GM19328 (cell line): ENCODE data around the gene POU4F2.

ENCODE experiments used
- ATAC-seq: cut with Tn5 transposase; IDR thresholded peaks from one replicate; pipeline ENCODE4 v1.9.1; 2021; ENCODE audit warnings: mild to moderate bottlenecking, moderate library complexity; ENCODE audit not compliant: unreplicated experiment

POU4F2 gene

GRCh38 chr4:146638786-146639505 lies at the start of gene POU4F2:
Gene POU4F2 (plus strand): TSS chr4:146638893. CDS start chr4:146639141, 248 bp downstream.
- no peak for ATAC-seq

- no peak for ATAC-seq
Observed at GRCh38 chr4:146590801-146591200, 47.9 kb upstream of the POU4F2 start.

- no peak for ATAC-seq
Observed at GRCh38 chr4:146592019-146592418, 46.7 kb upstream of the POU4F2 start.

- no peak for ATAC-seq
Observed at GRCh38 chr4:146632770-146633470, 5.8 kb upstream of the POU4F2 start.

GRCh38 chr4:146633471-146633800 lies 5.3 kb upstream of the POU4F2 start:
- ATAC-seq, result no peak

GRCh38 chr4:146634825-146635224 lies 3.9 kb upstream of the POU4F2 start:
- no peak for ATAC-seq

GRCh38 chr4:146637621-146638332 lies 916 bp upstream of the POU4F2 start:
- no peak for ATAC-seq

- ATAC-seq, result no peak
Observed at GRCh38 chr4:146638333-146638785, 334 bp upstream of the POU4F2 start.

- ATAC-seq, result no peak
Observed at GRCh38 chr4:146639506-146639932, 826 bp downstream of the POU4F2 start.

GRCh38 chr4:146640021-146640464 lies 1.4 kb downstream of the POU4F2 start:
- no peak for ATAC-seq

GRCh38 chr4:146640465-146641061 lies 1.9 kb downstream of the POU4F2 start:
- ATAC-seq, result no peak

- ATAC-seq, result no peak
Observed at GRCh38 chr4:146641762-146642161, 3.1 kb downstream of the POU4F2 start.

GRCh38 chr4:146643812-146644401 lies 5.2 kb downstream of the POU4F2 start:
- no peak for ATAC-seq

GRCh38 chr4:146645921-146646320 lies 7.2 kb downstream of the POU4F2 start:
- ATAC-seq, result no peak

GRCh38 chr4:146646593-146647325 lies 8.1 kb downstream of the POU4F2 start:
- no peak for ATAC-seq

- no peak for ATAC-seq
Observed at GRCh38 chr4:146647615-146648460, 9.1 kb downstream of the POU4F2 start.

- ATAC-seq, result no peak
Observed at GRCh38 chr4:146648461-146648783, 9.7 kb downstream of the POU4F2 start.

- no peak for ATAC-seq
Observed at GRCh38 chr4:146649232-146649631, 10.5 kb downstream of the POU4F2 start.

GRCh38 chr4:146650034-146650433 lies 11.3 kb downstream of the POU4F2 start:
- no peak for ATAC-seq
